Activated naive CD8-positive, alpha-beta T cell treated with anti-CD3 and anti-CD28 coated beads for 36 hours (primary cell): Measurements from ENCODE around the gene GRK5. TPM values are rescaled to one million over a fixed set of nuclear protein-coding genes. Genes with fewer than 3 reads are reported as not detected.
A peak's percentile ranks its signal among the peaks of the same experiment; 100 is the strongest.

ENCODE experiments used
- DNase-seq: peaks from one replicate; pipeline ENCODE4 v3.0.0; 2021
- H3K27ac Mint-ChIP-seq: one replicate; pipeline ENCODE4 v1.8.0; 2022; ENCODE audit warnings: mild to moderate bottlenecking, moderate library complexity, mixed read lengths
- H3K27me3 Mint-ChIP-seq: one replicate; pipeline ENCODE4 v1.8.0; 2022; ENCODE audit warnings: mild to moderate bottlenecking, mixed read lengths
- H3K36me3 Mint-ChIP-seq: one replicate; pipeline ENCODE4 v1.8.0; 2021; ENCODE audit warnings: mild to moderate bottlenecking, mixed read lengths
- H3K4me1 Mint-ChIP-seq: one replicate; pipeline ENCODE4 v1.8.0; 2021; ENCODE audit warnings: mixed read lengths
- H3K4me3 Mint-ChIP-seq: one replicate; pipeline ENCODE4 v1.8.0; 2022; ENCODE audit warnings: mild to moderate bottlenecking, moderate library complexity, mixed read lengths
- H3K9me3 Mint-ChIP-seq: one replicate; pipeline ENCODE4 v1.8.0; 2022; ENCODE audit warnings: mixed read lengths
- total RNA-seq, 2 experiments: library from RNA; stranded (reverse); gene quantifications; one replicate each; pipeline ENCODE4 v1.2.3, GENCODE V29; 2021

The GRK5 gene
- total RNA-seq, 2 experiments from 2014 or later: 12.8 TPM

- DNase-seq: no peak
- Mint-ChIP-seq H3K9me3 (peaks cover 7% of the 10 kb centered on the region), H3K36me3 (peaks cover 15% of the 10 kb centered on the region), H3K27me3 (no peaks in the 10 kb centered on the region), H3K4me1 (peaks cover 40% of the 10 kb centered on the region), H3K4me3 (no peak overlapping the region), H3K27ac (peak overlapping the region; percentile 13)
Measured at GRCh38 chr10:119292968-119293760, 85.8 kb downstream of the GRK5 start.

GRCh38 chr10:119296703-119297102, 89.3 kb downstream of the GRK5 start:
- no peak overlapping the region for H3K4me3 Mint-ChIP-seq
- DNase-seq: no peak
- peaks cover 42% of the 10 kb centered on the region for H3K4me1 Mint-ChIP-seq
- H3K36me3 Mint-ChIP-seq: peaks cover 16% of the 10 kb centered on the region
- H3K9me3 Mint-ChIP-seq: peaks cover 7% of the 10 kb centered on the region
- no peak overlapping the region for H3K27ac Mint-ChIP-seq
- no peaks in the 10 kb centered on the region for H3K27me3 Mint-ChIP-seq

GRCh38 chr10:119297207-119297968, 90.0 kb downstream of the GRK5 start:
- H3K36me3 Mint-ChIP-seq: peaks cover 16% of the 10 kb centered on the region
- H3K27ac Mint-ChIP-seq: no peak overlapping the region
- H3K4me3 Mint-ChIP-seq: no peak overlapping the region
- H3K27me3 Mint-ChIP-seq: no peaks in the 10 kb centered on the region
- DNase-seq: no peak
- peaks cover 5% of the 10 kb centered on the region for H3K9me3 Mint-ChIP-seq
- H3K4me1 Mint-ChIP-seq: peaks cover 43% of the 10 kb centered on the region

GRCh38 chr10:119298810-119299209, 91.4 kb downstream of the GRK5 start:
- H3K9me3 Mint-ChIP-seq: peaks cover 5% of the 10 kb centered on the region
- DNase-seq: no peak
- peaks cover 16% of the 10 kb centered on the region for H3K36me3 Mint-ChIP-seq
- H3K27ac Mint-ChIP-seq: no peak overlapping the region
- peaks cover 43% of the 10 kb centered on the region for H3K4me1 Mint-ChIP-seq
- H3K27me3 Mint-ChIP-seq: no peaks in the 10 kb centered on the region
- H3K4me3 Mint-ChIP-seq: no peak overlapping the region

- Mint-ChIP-seq H3K9me3 (peaks cover 5% of the 10 kb centered on the region), H3K4me1 (peaks cover 46% of the 10 kb centered on the region), H3K36me3 (peaks cover 16% of the 10 kb centered on the region), H3K27me3 (no peaks in the 10 kb centered on the region), H3K27ac (no peak overlapping the region), H3K4me3 (no peak overlapping the region)
- DNase-seq: no peak
Measured at GRCh38 chr10:119299531-119299930, 92.2 kb downstream of the GRK5 start.

GRCh38 chr10:119301397-119301796, 94.0 kb downstream of the GRK5 start:
- DNase-seq: peak; percentile 73
- H3K4me1 Mint-ChIP-seq: peaks cover 64% of the 10 kb centered on the region
- peak overlapping the region; percentile 95 for H3K27ac Mint-ChIP-seq
- peaks cover 5% of the 10 kb centered on the region for H3K9me3 Mint-ChIP-seq
- peaks cover 18% of the 10 kb centered on the region for H3K36me3 Mint-ChIP-seq
- no peaks in the 10 kb centered on the region for H3K27me3 Mint-ChIP-seq
- H3K4me3 Mint-ChIP-seq: peak overlapping the region; percentile 64

GRCh38 chr10:119302172-119302571, 94.8 kb downstream of the GRK5 start:
- H3K9me3 Mint-ChIP-seq: peaks cover 5% of the 10 kb centered on the region
- H3K36me3 Mint-ChIP-seq: peaks cover 14% of the 10 kb centered on the region
- peaks cover 72% of the 10 kb centered on the region for H3K4me1 Mint-ChIP-seq
- H3K27ac Mint-ChIP-seq: peak overlapping the region; percentile 95
- H3K27me3 Mint-ChIP-seq: no peaks in the 10 kb centered on the region
- DNase-seq: no peak
- no peak overlapping the region for H3K4me3 Mint-ChIP-seq

GRCh38 chr10:119302591-119303253, 95.4 kb downstream of the GRK5 start:
- DNase-seq: no peak
- Mint-ChIP-seq H3K9me3 (peaks cover 2% of the 10 kb centered on the region), H3K4me3 (no peak overlapping the region), H3K36me3 (peaks cover 9% of the 10 kb centered on the region), H3K27ac (peak overlapping the region; percentile 95), H3K27me3 (no peaks in the 10 kb centered on the region), H3K4me1 (peaks cover 77% of the 10 kb centered on the region)

GRCh38 chr10:119303886-119304285, 96.5 kb downstream of the GRK5 start:
- H3K36me3 Mint-ChIP-seq: peaks cover 9% of the 10 kb centered on the region
- H3K9me3 Mint-ChIP-seq: no peaks in the 10 kb centered on the region
- no peak for DNase-seq
- H3K4me3 Mint-ChIP-seq: no peak overlapping the region
- H3K27ac Mint-ChIP-seq: no peak overlapping the region
- peaks cover 74% of the 10 kb centered on the region for H3K4me1 Mint-ChIP-seq
- H3K27me3 Mint-ChIP-seq: no peaks in the 10 kb centered on the region

GRCh38 chr10:119304541-119304940, 97.2 kb downstream of the GRK5 start:
- H3K9me3 Mint-ChIP-seq: no peaks in the 10 kb centered on the region
- peak overlapping the region; percentile 100 for H3K27ac Mint-ChIP-seq
- H3K4me3 Mint-ChIP-seq: no peak overlapping the region
- H3K27me3 Mint-ChIP-seq: no peaks in the 10 kb centered on the region
- no peak for DNase-seq
- H3K4me1 Mint-ChIP-seq: peaks cover 73% of the 10 kb centered on the region
- peaks cover 9% of the 10 kb centered on the region for H3K36me3 Mint-ChIP-seq

- peak overlapping the region; percentile 70 for H3K4me3 Mint-ChIP-seq
- peak overlapping the region; percentile 100 for H3K27ac Mint-ChIP-seq
- peaks cover 3% of the 10 kb centered on the region for H3K27me3 Mint-ChIP-seq
- H3K9me3 Mint-ChIP-seq: no peaks in the 10 kb centered on the region
- H3K4me1 Mint-ChIP-seq: peaks cover 64% of the 10 kb centered on the region
- DNase-seq: peak; percentile 88
- H3K36me3 Mint-ChIP-seq: peaks cover 10% of the 10 kb centered on the region
Measured at GRCh38 chr10:119305860-119306513, 98.6 kb downstream of the GRK5 start.

- Mint-ChIP-seq H3K9me3 (no peaks in the 10 kb centered on the region), H3K36me3 (peaks cover 9% of the 10 kb centered on the region), H3K27ac (peak overlapping the region; percentile 100), H3K4me3 (peak overlapping the region; percentile 70), H3K4me1 (peaks cover 61% of the 10 kb centered on the region), H3K27me3 (peaks cover 3% of the 10 kb centered on the region)
- DNase-seq: peak; percentile 79
Measured at GRCh38 chr10:119306514-119306951, 99.2 kb downstream of the GRK5 start.

GRCh38 chr10:119306986-119307392, 99.6 kb downstream of the GRK5 start:
- Mint-ChIP-seq H3K27ac (peak overlapping the region; percentile 100), H3K4me1 (peaks cover 57% of the 10 kb centered on the region), H3K27me3 (peaks cover 3% of the 10 kb centered on the region), H3K4me3 (peak overlapping the region; percentile 70), H3K36me3 (peaks cover 9% of the 10 kb centered on the region), H3K9me3 (no peaks in the 10 kb centered on the region)
- DNase-seq: no peak

- no peak overlapping the region for H3K4me3 Mint-ChIP-seq
- H3K4me1 Mint-ChIP-seq: peaks cover 56% of the 10 kb centered on the region
- DNase-seq: no peak
- H3K27me3 Mint-ChIP-seq: peaks cover 3% of the 10 kb centered on the region
- H3K9me3 Mint-ChIP-seq: peaks cover 3% of the 10 kb centered on the region
- peaks cover 16% of the 10 kb centered on the region for H3K36me3 Mint-ChIP-seq
- H3K27ac Mint-ChIP-seq: no peak overlapping the region
Measured at GRCh38 chr10:119308089-119308488, 100.7 kb downstream of the GRK5 start.
